K562 (cell line): ENCODE measurements around the gene TNFAIP3. TPM values are rescaled to one million over a fixed set of nuclear protein-coding genes. Genes with fewer than 3 reads are reported as not detected.

Experiments
- ARID1B ChIP-seq: fragments of 450-650 bp; IDR thresholded peaks from 2 replicates; pipeline ENCODE4 v1.6.1; 2016; ENCODE audit warnings: antibody characterized with exemption, mild to moderate bottlenecking, inconsistent platforms
- CCNT2 ChIP-seq: IDR thresholded peaks from 2 replicates; pipeline ENCODE4 v1.6.1; 2011; ENCODE audit warnings: borderline replicate concordance, low read depth, mild to moderate bottlenecking, moderate library complexity, mixed read lengths, low read length; ENCODE audit not compliant: insufficient read length; ENCODE audit errors: extremely low read depth
- CREB1 ChIP-seq, 2 experiments: sonication (generic) in 1 of 2; formaldehyde crosslinking in 1 of 2; IDR thresholded peaks; 2 replicates each; pipeline versions ENCODE4 v1.6.1 to v1.8.0; 2012 to 2022; ENCODE audit warnings: inconsistent platforms in 1 of 2, mild to moderate bottlenecking in 1 of 2, missing genetic modification reagents in 1 of 2, moderate library complexity in 1 of 2
- CTCF ChIP-seq, 3 experiments: IDR thresholded peaks in 2 of 3; conservative IDR thresholded peaks in 1 of 3; 2 replicates each; pipeline ENCODE4 v1.5.1; 2011 to 2012; ENCODE audit warnings: low read length in 3 of 3, mild to moderate bottlenecking in 3 of 3, control low read depth in 2 of 3, improper control_type of control experiment in 1 of 3, inconsistent platforms in 1 of 3, low read depth in 1 of 3, mixed read lengths in 1 of 3, moderate library complexity in 1 of 3; ENCODE audit not compliant: insufficient read depth in 2 of 3
- GABPA ChIP-seq: fragments of 200-800 bp; sonication (Bioruptor generic); conservative IDR thresholded peaks from 2 replicates; pipeline ENCODE4 v1.6.1; 2016; ENCODE audit warnings: low read depth, missing genetic modification characterization, missing compliant biosample characterization
- HES1 ChIP-seq: fragments of 450-650 bp; IDR thresholded peaks from 2 replicates; pipeline ENCODE4 v1.6.1; 2016; ENCODE audit warnings: low read depth, mild to moderate bottlenecking, moderate library complexity
- NFXL1 ChIP-seq: fragments of 450-650 bp; formaldehyde crosslinking; IDR thresholded peaks from 2 replicates; pipeline ENCODE4 v1.4.0; 2021; ENCODE audit warnings: mild to moderate bottlenecking
- NONO ChIP-seq, 2 experiments: fragments of 200-400 bp in 1 of 2; fragments of 450-650 bp in 1 of 2; formaldehyde crosslinking in 1 of 2; IDR thresholded peaks; 2 replicates each; pipeline ENCODE4 v1.6.1; 2017; ENCODE audit warnings: low read depth in 2 of 2, mild to moderate bottlenecking in 2 of 2, moderate library complexity in 2 of 2, low read length in 1 of 2
- PBX2 ChIP-seq, 2 experiments: IDR thresholded peaks in 1 of 2; conservative IDR thresholded peaks in 1 of 2; 2 replicates each; pipeline ENCODE4 v1.6.1; 2016; ENCODE audit warnings: low read depth in 2 of 2, mild to moderate bottlenecking in 1 of 2, missing compliant biosample characterization in 1 of 2, missing genetic modification characterization in 1 of 2, moderate library complexity in 1 of 2
- RFX1 ChIP-seq: fragments of 450-650 bp; IDR thresholded peaks from 2 replicates; pipeline ENCODE4 v1.6.1; 2016; ENCODE audit warnings: mild to moderate bottlenecking, moderate library complexity
- TCF3 ChIP-seq: sonication (generic); formaldehyde crosslinking; IDR thresholded peaks from 2 replicates; pipeline ENCODE4 v1.4.0; 2020; ENCODE audit warnings: mild to moderate bottlenecking, missing genetic modification reagents
- TEAD4 ChIP-seq, 2 experiments: sonication (generic) in 1 of 2; formaldehyde crosslinking in 1 of 2; IDR thresholded peaks; 2 replicates each; pipeline versions ENCODE4 v1.6.1 to v1.8.0; 2012 to 2022; ENCODE audit warnings: borderline replicate concordance in 1 of 2, inconsistent platforms in 1 of 2, low read length in 1 of 2, mild to moderate bottlenecking in 1 of 2, missing genetic modification reagents in 1 of 2
- ZBTB26 ChIP-seq: fragments of 450-650 bp; formaldehyde crosslinking; IDR thresholded peaks from 2 replicates; pipeline ENCODE4 v1.4.0; 2022; ENCODE audit warnings: missing genetic modification characterization
- ZKSCAN3 ChIP-seq: fragments of 250-450 bp; sonication (Bioruptor Pico); IDR thresholded peaks from 2 replicates; pipeline ENCODE4 v1.4.0; 2020
- ZNF639 ChIP-seq, 2 experiments: fragments of 200-800 bp in 1 of 2; sonication (Bioruptor generic) in 1 of 2; sonication (generic) in 1 of 2; formaldehyde crosslinking in 1 of 2; IDR thresholded peaks in 1 of 2; conservative IDR thresholded peaks in 1 of 2; 2 replicates each; pipeline versions ENCODE4 v1.5.0 to v1.6.1; 2016 to 2020; ENCODE audit warnings: missing compliant biosample characterization in 1 of 2, missing genetic modification characterization in 1 of 2, missing genetic modification reagents in 1 of 2
- ZNF696 ChIP-seq: fragments of 250-450 bp; sonication (Bioruptor Pico); conservative IDR thresholded peaks from 2 replicates; pipeline ENCODE4 v1.4.0; 2020; ENCODE audit warnings: mild to moderate bottlenecking, moderate library complexity
- polyA plus RNA-seq, 8 experiments: library from polyadenylated mRNA; depleted of rRNA in 4 of 8; stranded (reverse) in 5 of 8; unstranded in 3 of 8; fragments of >200 nt; fragmentation: Nextera tagmentation in 2 of 8; fragmentation: Illumina TruSeq in 1 of 8; extraction: Ambion mirVana in 2 of 8; extraction: Trizol in 1 of 8; gene quantifications; 2 replicates each; pipeline versions ENCODE4 v1.2.1 to v1.2.3, GENCODE V29; 2011 to 2014; ENCODE audit warnings: inconsistent platforms in 1 of 8, missing spikeins in 1 of 8
- total RNA-seq, 7 experiments: library from RNA; depleted of rRNA in 6 of 7; stranded (reverse); fragments of >200 nt in 6 of 7; fragmentation: Illumina TruSeq in 2 of 7; extraction: Trizol in 2 of 7; gene quantifications; 2 replicates each; pipeline versions ENCODE4 v1.2.1 to v1.2.3, GENCODE V29; 2011 to 2021; ENCODE audit warnings: low replicate concordance in 1 of 7

The TNFAIP3 gene
- total and polyA plus RNA-seq, 9 of the 15 experiments (the other 6 are each of a cell fraction or from before 2014, with no cell fraction given) = 0.79 to 17.0 (median 6.4) TPM

GRCh38 chr6:137914530-137915193, 47.6 kb downstream of the TNFAIP3 start (continued):
- TF ChIP-seq ZNF639 (CRISPR knock-in tag; conservative IDR thresholded peaks at IDR 0.05 in 1 of 2, IDR thresholded peaks at IDR 0.05 in 1 of 2) (peak in 1 of 2 experiments; percentile 47; a peak in 1 of 4 replicates), NFXL1 (CRISPR knock-in tag) (no peak), CREB1 (IDR thresholded peaks at IDR 0.05) (no peak), CREB1 (CRISPR knock-in tag; IDR thresholded peaks at IDR 0.05) (no peak), RFX1 (no peak), PBX2 (CRISPR knock-in tag; IDR thresholded peaks at IDR 0.05; ENCODE audit: low read depth) (no peak), PBX2 (tag; conservative IDR thresholded peaks at IDR 0.05; ENCODE audit: low read depth) (peak; percentile 99), NONO (IDR thresholded peaks at IDR 0.05; ENCODE audit: low read depth in 2 of 2, low read length in 1 of 2) (no peak), ZKSCAN3 (CRISPR knock-in tag) (0 out of 2 replicates have a peak, but pooled peaks have one; percentile 7), ARID1B (peak; percentile 93), CTCF (IDR thresholded peaks at IDR 0.05 in 2 of 3, conservative IDR thresholded peaks at IDR 0.05 in 1 of 3; ENCODE audit: insufficient read depth in 2 of 3, low read depth in 1 of 3, low read length in 3 of 3) (no peak), GABPA (tag) (peak; percentile 62), TCF3 (peak; percentile 54; the same call in 1 of the 2 replicates), TEAD4 (IDR thresholded peaks at IDR 0.05; ENCODE audit: low read length) (peak; percentile 71), TEAD4 (CRISPR knock-in tag; IDR thresholded peaks at IDR 0.05; ENCODE audit: borderline replicate concordance) (no peak), HES1 (0 out of 2 replicates have a peak, but pooled peaks have one; percentile 52), CCNT2 (peak; percentile 19), ZBTB26 (CRISPR knock-in tag) (peak; percentile 73; the same call in 1 of the 2 replicates), ZNF696 (no peak)
